Ovary (tissue), 9 donors: Measurements from ENCODE around the gene UPF2. TPM values are rescaled to one million over a fixed set of nuclear protein-coding genes. Genes with fewer than 3 reads are reported as not detected.

Source experiments
- DNase-seq, 5 donors: peaks; one replicate each; pipeline ENCODE4 v3.0.0-alpha.2; 2019 to 2020
- H3K27ac ChIP-seq, 2 donors: fragments of 200-600 bp; one replicate each; pipeline versions ENCODE4 v1.5.1 to v1.8.0; 2019 to 2022
- H3K27me3 ChIP-seq: fragments of 200-600 bp; one replicate; pipeline ENCODE4 v1.8.0; 2022
- H3K36me3 ChIP-seq: fragments of 200-600 bp; sonication (generic); one replicate; pipeline ENCODE4 v1.5.1; 2019
- H3K4me1 ChIP-seq: one replicate; pipeline ENCODE4 v1.8.1; 2013; ENCODE audit warnings: mild to moderate bottlenecking, moderate library complexity; ENCODE audit not compliant: insufficient read depth
- H3K4me3 ChIP-seq: fragments of 200-600 bp; sonication (generic); one replicate; pipeline ENCODE4 v1.5.1; 2017
- H3K9me3 ChIP-seq, 2 donors: fragments of 200-600 bp in 1 of 2; sonication (generic) in 1 of 2; one replicate each; pipeline versions ENCODE4 v1.5.1 to v1.8.1; 2013 to 2019; ENCODE audit warnings: mild to moderate bottlenecking in 1 of 2, moderate library complexity in 1 of 2
- CTCF ChIP-seq, 3 donors: fragments of 450-650 bp in 2 of 3; fragments of 200-600 bp in 1 of 3; IDR thresholded peaks; one replicate each; pipeline versions ENCODE4 v1.5.1 to v1.8.0; 2016 to 2022; ENCODE audit warnings: antibody characterized with exemption in 3 of 3, mild to moderate bottlenecking in 1 of 3
- EP300 ChIP-seq: sonication (generic); formaldehyde crosslinking; IDR thresholded peaks from one replicate; pipeline ENCODE4 v1.6.1; 2017; ENCODE audit warnings: antibody characterized with exemption
- POLR2A ChIP-seq: fragments of 450-650 bp; IDR thresholded peaks from one replicate; pipeline ENCODE4 v1.6.1; 2017; ENCODE audit warnings: antibody characterized with exemption, mild to moderate bottlenecking, moderate library complexity
- WGBS, 3 donors: extraction: QIAGEN DNeasy Blood & Tissue Kit in 1 of 3; methylation state at CpG; one replicate each; pipeline versions ENCODE4 v1.1.5 to v1.1.7; 2013 to 2017; 5-methylcytosine and 5-hydroxymethylcytosine counted together
- intact Hi-C, 4 donors: fragments of 100-400 bp; cut with DNase I; formaldehyde crosslinking; loops; one replicate each; pipeline versions ENCODE4 v1.11.0 to v1.15.1; 2022 to 2023
- polyA plus RNA-seq, 2 donors: library from polyadenylated mRNA; stranded (reverse); fragments of 200-250 nt in 1 of 2; fragments of 350-450 nt in 1 of 2; fragmentation: Illumina TruSeq in 1 of 2; extraction: RNeasy Lipid Tissue Mini Kit (QIAGEN cat#74804) in 1 of 2; gene quantifications; one replicate each; pipeline ENCODE4 v1.2.3, GENCODE V29; 2013 to 2014
- total RNA-seq, 7 donors: library from RNA; depleted of rRNA in 2 of 7; stranded (reverse); fragments of >200 nt in 2 of 7; fragmentation: NEBNext Ultra II Directional in 3 of 7; extraction: Animal tissue kit (Norgen Biotek cat#: 25700) in 3 of 7; gene quantifications; one replicate each; pipeline versions ENCODE4 v1.1.0 to v1.2.4, GENCODE V29; 2016 to 2023
- donor health status: DM: no; HTN: no; CAD: no; lungs with moderate emphysema.
- donor health status: DM: no; HTN: no; CAD: no.
- donor health status: Bipolar disorder and iron deficiency.
- donor health status: DM: yes; HTN: yes; CAD: no.
- donor health status: DM: no; HTN: no; CAD: no.
- donor health status: DM: yes; HTN: yes; CAD: no.

Gene UPF2
- total and polyA plus RNA-seq, 9 donors, result 12.5 to 22.9 (median 19.6) TPM

GRCh38 chr10:11899067-11899876, 143.3 kb downstream of the UPF2 start:
- DNase-seq, result no peak
- Histone ChIP-seq H3K4me1 (no peaks in the 10 kb centered on the region), H3K9me3 (no peaks in the 10 kb centered on the region), H3K36me3 (no peaks in the 10 kb centered on the region), H3K27me3 (no peaks in the 10 kb centered on the region), H3K4me3 (no peak overlapping the region), H3K27ac (no peak overlapping the region)
- no peak for TF ChIP-seq POLR2A
- TF ChIP-seq EP300, result no peak
- TF ChIP-seq CTCF (IDR thresholded peaks at IDR 0.05), result no peak
- 91 to 93% (median 92%) methylated on average over 28 of the region's 28 CpGs for WGBS, 3 donors
- intact Hi-C loops, result no loop called here

GRCh38 chr10:11898372-11899066, 144.1 kb downstream of the UPF2 start:
- DNase-seq, result no peak
- Histone ChIP-seq H3K4me1 (no peaks in the 10 kb centered on the region), H3K4me3 (no peak overlapping the region), H3K27me3 (no peaks in the 10 kb centered on the region), H3K36me3 (no peaks in the 10 kb centered on the region), H3K9me3 (no peaks in the 10 kb centered on the region), H3K27ac (no peak overlapping the region)
- intact Hi-C loops, result no loop called here
- 59 to 74% (median 62%) methylated on average over 20 of the region's 20 CpGs for WGBS, 3 donors
- TF ChIP-seq POLR2A, result no peak
- TF ChIP-seq CTCF (IDR thresholded peaks at IDR 0.05), result no peak
- no peak for TF ChIP-seq EP300

GRCh38 chr10:11898033-11898371, 144.6 kb downstream of the UPF2 start:
- DNase-seq, result no peak
- H3K27ac ChIP-seq, result no peak overlapping the region
- 64 to 75% (median 66%) methylated on average over 3 of the region's 3 CpGs for WGBS, 3 donors

More at GRCh38 chr10:11898033-11898371, 144.6 kb downstream of the UPF2 start:
- TF ChIP-seq CTCF (IDR thresholded peaks at IDR 0.05) (no peak), POLR2A (no peak)
- H3K36me3 ChIP-seq, result no peaks in the 10 kb centered on the region
- no peaks in the 10 kb centered on the region for H3K4me1 ChIP-seq
- no peaks in the 10 kb centered on the region for H3K27me3 ChIP-seq
- no peak overlapping the region for H3K4me3 ChIP-seq
- no peaks in the 10 kb centered on the region for H3K9me3 ChIP-seq
- intact Hi-C loops, result no loop called here
